NCI-H1105 treated with DMSO at 0.1 percent for 48 hours (cell line): ENCODE results near the gene ZBTB47.

Experiments used
- DNase-seq: peaks from one replicate; lab custom pipeline; 2025; lab: John Stamatoyannopoulos, UW

Gene ZBTB47

DNA sequence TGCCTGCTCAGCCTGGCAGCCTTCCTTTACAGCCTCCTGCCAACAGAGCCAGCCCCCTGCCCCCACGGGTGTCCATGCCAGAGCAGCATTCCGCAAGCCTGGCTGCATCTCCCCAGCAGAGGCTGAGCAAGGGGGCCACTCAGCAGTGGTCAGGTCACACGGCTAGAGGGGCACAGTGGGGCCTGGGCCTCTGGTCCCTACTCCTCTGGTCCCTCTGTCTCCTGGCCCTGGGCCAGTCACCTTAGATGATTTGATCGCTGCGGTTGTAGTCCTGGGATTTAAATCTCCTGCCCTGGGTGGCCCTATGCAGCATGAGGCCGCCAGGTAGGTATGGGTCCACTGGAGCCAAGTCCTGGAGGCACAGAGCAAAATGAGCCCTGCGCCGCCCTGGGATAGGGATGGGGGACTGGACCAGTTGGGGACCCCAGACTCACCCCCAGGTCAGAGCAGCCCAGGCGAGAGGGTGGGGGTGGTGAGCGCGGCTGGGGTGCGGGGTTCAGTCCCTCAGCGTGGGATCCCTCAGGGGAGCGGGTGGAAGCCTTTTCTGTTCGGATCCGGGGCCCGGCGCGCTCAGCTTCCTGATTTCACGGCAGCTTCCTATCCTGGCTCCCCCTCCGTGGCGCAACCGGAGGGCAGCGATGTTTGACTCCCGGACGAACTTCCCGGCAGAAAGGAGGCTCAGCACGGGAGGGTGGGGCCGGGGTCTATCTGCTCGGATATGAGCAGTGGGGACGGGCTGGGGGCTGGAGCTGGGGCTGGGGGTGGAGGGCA is at the start of gene ZBTB47:
Gene ZBTB47, plus strand, starts transcription at position 138 of the 771 bp plus-strand sequence. CDS start 4,659 bp downstream, outside the sequence.
- DNase-seq: peak; percentile 2

DNA sequence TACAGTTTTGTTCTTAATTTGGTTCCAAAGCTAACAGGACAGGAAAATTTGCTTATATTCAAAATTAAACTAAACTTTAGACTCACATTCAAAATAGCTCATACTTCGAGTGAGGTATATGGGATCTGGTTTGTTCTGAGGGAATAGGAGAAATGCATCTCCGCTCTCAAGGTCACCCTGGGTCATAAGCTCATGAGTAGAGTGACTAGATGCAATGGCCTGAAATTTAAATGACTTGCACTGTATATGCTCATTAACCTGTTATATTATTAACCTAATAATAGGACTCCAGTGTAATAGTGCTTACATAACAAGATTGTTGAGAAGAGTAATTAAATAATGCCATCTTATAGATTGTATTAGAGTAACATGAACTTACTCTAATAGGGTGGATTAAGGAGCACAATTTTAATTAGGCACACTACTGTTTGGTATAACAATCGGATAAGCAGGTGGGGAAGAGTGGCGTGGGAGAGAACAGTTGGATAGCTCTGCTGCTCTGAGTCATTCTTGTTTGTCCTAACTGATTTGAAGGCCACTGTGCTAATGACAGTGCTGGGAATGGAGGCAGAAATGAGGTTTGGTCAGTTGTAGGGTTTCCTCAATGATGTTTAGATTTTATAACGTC is 47.8 kb upstream of the ZBTB47 start:
- no peak for DNase-seq

DNA sequence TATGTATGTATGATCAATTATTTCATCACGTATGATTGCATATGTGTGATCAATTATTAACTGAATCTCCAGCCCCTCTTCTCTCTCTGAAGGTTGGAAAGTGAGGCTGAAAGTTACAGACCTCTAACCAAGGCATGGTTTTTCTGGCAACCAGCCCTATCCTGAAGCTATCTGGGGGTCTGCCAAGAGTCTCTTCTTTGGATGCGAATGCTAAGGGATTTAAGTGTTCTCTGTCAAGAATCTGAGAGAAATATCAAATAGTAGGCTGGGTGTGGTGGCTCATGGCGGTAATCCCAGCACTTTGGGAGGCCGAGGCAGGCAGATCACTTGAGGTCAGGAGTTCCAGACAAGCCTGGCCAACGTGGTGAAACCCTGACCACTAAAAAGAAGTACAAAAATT is 44.9 kb upstream of the ZBTB47 start:
- DNase-seq: no peak

DNA sequence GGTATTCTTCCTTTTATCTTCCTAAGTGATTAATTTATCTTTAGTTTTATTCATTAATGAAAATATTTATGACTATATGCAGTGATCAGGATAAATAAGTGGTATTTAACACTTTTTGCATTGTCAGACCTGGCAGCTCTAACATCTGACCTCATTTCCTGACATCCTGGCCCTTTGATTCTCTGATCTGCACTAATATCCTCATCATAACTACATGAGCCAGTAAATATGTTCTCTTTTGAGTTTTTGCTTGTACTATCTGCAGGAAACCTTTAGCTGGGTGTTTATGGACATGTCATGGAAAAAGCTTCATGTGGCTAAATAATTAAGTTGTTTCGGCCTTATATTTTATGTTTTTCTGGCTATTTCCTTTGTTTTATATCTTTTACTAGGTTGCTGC is 42.5 kb upstream of the ZBTB47 start:
- no peak for DNase-seq

DNA sequence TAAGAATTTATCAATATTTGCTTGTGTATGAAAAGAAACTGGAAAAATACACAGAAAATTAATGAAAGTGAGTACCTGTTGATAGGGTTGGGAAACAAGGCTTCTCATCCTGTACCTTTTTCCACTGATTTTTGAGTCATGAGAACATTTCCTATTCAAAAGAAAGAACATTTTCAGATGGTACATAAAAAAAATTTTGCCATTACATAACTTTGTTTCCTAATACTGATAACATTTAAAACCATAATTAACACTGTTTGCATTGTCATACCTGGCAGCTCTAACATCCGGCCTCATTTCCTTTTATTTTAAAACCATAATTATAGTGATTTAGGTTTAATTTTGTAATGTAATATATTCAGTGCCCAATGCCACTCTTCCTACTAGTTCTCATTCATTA is 41.3 kb upstream of the ZBTB47 start:
- DNase-seq: no peak

DNA sequence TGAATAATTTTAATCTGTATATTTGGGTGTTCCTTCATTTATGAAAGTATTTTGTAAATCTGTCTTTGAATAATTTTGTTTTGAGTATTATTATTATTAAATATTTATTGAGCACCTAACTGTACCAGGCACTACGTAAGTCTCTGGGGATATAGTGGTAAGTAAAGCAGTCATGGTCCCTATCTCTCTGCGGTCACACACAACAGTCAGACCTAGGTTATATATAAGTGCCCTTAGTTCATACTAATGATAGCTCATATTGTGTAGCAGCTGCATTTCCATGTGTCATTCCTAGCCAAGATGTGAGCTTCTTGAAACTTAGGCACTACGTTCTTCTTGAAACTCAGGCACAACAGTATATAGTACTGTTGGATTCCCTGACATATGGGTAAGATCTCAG is 40.6 kb upstream of the ZBTB47 start:
- no peak for DNase-seq

DNA sequence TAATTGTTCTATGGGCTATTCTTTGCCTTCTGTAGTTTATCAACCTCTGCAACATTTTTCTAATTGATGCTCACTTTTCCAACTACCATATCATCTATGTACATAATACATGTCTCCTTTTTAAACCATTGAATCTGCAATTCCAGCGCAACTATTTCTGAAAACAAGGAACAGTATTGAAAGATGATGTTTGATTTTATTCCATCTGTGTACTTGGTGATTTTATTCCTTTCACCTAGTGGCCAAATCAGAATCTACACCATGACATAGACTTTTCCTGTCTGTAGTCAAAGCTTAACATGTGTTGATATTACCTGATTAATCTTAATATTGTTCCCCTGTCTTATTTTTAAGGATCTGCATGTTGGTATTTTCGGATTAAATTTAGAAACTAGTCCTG is 40.0 kb upstream of the ZBTB47 start:
- DNase-seq: no peak

DNA sequence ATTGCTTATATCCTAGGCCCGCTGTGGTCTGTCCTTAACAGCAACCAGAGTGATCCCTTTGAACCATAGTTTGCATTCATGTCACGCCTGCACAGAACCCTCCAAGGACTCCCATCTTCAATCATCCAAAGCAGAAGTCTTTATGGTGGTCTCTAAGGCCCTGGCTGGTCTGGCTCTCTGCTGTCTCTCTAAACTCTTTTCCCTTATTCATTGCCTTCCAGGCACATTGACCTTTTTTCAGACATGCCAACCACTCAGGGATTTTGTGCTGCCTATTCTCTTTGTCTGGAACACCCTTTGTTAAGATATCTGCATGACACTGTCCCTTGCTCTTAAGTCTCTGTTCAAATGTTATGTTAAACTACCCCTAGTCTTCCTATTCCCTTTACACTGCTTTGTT is 21.9 kb upstream of the ZBTB47 start:
- no peak for DNase-seq

DNA sequence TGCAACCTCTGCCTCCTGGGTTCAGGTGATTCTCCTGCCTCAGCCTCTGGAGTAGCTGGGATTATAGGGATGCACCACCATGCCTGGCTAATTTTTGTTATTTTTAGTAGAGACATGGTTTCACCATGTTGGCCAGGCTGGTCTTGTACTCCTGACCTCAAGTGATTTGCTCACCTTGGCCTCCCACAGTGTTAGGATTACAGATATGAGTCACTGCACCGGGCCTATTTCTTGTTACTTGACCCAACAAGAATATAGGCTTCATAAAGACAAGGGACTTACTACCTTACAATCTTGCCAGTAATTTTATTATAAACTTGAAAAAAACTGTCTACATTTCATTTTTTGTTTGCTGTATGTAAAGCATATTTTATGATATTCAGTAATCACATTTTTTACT is 21.4 kb upstream of the ZBTB47 start:
- DNase-seq: no peak

DNA sequence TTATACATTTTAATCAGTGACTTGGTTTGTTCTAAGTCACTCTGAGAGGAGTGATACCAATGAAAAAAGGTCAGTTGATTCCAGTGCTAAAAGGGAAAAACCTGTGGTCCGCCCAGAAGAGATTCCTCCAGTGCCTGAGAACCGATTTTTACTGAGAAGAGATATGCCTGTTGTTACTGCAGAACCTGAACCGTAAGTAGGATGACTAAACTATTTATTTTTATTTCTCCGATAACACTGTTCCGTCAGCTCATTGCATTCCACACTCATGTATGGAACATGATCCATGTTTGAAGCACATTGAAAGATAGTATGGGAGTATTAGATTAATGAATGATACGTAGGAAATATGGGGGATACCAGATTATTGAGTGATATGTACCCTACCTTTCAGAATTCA is 20.0 kb upstream of the ZBTB47 start:
- no peak for DNase-seq

DNA sequence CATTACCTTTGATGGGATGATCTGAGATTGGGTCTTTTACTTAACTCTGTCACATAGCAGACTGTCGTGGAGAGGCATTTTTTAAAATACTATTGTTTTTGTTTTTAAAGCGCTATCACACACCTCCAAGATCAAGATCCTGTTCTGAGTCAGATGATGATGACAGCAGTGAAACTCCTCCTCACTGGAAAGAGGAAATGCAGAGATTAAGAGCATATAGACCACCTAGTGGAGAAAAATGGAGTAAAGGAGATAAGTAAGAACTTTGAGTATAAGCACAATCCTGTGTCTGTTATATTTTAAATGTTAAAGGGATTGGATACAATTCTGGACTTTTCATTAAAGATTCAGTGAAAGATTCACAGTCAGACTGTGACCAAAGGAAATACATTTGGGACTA is 18.4 kb upstream of the ZBTB47 start:
- no peak for DNase-seq

DNA sequence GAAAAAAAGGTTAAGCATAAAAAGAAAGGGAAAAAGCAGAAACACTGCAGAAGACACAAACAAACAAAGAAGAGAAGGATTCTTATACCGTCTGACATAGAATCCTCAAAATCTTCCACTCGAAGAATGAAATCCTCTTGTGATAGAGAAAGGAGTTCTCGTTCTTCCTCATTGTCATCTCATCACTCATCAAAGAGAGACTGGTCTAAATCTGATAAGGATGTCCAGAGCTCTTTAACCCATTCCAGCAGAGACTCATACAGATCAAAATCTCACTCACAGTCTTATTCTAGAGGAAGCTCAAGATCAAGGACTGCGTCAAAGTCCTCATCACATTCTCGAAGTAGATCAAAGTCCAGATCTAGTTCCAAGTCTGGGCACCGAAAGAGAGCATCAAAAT is 16.5 kb upstream of the ZBTB47 start:
- no peak for DNase-seq

DNA sequence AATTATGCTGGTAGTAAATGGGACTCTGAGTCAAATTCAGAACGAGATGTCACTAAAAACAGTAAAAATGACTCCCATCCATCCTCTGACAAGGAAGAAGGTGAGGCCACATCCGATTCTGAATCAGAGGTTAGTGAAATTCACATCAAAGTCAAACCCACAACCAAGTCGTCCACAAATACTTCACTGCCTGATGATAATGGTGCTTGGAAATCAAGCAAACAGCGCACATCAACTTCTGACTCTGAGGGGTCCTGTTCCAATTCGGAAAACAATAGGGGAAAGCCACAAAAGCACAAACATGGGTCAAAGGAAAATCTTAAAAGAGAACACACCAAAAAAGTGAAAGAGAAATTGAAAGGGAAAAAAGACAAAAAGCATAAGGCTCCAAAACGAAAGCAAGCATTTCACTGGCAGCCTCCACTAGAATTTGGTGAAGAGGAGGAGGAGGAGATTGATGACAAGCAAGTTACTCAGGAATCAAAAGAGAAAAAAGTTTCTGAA is 15.1 kb upstream of the ZBTB47 start:
- no peak for DNase-seq

DNA sequence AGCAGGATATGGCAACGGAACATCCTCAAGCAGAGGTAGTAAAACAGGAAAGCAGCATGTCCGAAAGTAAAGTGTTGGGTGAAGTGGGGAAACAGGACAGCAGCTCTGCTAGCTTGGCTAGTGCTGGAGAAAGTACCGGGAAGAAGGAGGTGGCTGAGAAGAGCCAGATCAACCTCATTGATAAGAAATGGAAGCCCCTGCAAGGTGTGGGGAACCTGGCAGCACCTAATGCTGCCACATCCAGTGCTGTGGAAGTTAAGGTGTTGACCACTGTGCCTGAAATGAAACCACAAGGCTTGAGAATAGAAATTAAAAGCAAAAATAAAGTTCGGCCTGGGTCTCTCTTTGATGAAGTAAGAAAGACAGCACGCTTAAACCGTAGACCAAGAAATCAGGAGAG is 14.3 kb upstream of the ZBTB47 start:
- no peak for DNase-seq

DNA sequence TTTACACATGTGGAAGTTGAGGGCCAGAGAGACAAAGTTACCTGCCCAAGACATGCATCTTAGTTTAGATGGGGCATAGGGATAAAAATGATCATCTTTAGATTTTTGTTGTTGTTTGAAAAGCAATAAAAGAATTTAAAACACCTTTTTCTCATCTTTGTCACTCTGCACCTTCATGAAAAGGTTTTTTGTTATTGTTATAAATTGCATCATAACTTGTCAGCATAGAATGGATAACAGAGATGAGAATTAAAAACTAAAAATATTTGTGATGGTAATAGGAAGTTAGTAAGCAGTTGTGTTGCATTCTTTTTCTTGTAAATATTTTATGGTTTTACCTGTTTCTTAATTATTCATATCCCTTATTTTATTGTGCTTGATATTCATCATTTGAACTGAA is 13.4 kb upstream of the ZBTB47 start:
- no peak for DNase-seq

DNA sequence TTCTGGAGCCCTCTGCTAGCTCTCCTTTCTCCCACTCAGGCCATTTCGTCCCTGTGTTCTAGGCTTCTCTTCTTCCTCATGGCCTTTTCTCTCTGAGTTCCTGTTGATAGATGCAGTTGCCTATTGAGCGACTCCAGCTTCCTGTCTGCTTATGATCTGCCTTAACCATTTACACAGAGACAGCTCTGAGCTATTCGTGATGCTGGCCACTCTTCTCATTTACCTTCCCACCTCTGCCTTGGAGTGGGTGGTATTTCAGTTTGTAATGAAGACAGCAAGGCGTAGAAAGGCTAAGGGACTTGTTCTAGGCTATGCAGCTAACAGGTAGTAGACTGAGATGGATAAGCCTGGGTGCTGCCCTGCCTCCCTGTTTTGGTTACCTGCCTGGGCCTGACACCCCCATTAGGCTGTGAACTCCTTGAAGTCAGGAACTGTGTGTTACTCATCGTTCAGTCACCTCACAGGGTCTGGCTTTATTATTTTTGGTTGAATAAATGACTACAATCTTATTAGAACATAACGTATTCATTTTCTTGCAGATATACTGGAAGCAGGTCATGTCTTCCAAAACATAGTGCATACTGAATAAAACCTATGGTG is 12.6 kb upstream of the ZBTB47 start:
- DNase-seq: no peak

DNA sequence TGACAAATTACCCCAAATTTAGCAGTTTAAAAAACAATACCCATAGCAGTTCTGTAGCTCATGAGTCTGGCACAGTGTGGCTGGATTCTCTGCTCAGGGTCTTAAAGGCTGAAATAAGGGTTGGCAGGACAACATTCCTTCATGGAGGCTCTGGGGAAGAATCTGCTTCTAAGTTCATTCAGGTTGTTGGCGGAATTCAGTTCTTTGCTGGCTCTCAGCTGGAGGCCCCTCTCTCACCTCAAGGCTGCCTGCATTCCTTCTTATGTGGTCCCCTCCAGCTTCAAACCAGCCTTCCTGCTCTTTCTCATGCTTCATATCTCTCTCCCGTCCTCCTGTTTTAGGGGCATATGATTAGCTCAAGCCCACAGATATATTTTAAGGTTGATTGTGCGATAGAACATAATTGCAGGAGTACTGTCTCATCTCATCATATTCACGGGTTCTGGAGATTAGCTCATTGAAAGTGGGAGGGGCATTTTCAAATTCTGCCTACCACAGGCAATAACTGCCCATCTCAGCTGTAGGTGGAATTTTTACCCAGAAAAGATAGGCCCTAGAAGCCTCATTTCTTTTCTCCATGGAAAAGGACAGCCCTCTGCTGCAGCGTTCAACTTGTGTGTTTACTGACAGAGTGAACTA is 5.6 kb upstream of the ZBTB47 start:
- no peak for DNase-seq

DNA sequence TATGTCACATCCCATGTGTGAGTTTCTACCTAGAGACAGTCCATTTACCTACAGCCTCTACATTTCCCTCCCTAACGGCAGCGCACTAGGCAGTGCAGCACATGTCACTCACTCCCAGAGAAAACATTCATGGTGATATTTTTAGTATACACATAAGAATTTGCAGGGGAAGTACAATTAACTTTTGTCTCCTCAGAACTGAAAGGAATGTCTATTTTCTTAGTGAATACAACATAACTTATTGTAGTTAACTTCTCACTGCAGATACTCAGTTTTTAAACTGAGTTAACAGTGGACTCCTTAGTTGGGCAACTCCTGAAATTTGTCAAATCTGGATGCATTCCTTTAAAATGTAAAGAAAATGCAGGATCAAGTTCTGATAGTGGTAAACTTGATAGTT is 4.5 kb upstream of the ZBTB47 start:
- DNase-seq: no peak

DNA sequence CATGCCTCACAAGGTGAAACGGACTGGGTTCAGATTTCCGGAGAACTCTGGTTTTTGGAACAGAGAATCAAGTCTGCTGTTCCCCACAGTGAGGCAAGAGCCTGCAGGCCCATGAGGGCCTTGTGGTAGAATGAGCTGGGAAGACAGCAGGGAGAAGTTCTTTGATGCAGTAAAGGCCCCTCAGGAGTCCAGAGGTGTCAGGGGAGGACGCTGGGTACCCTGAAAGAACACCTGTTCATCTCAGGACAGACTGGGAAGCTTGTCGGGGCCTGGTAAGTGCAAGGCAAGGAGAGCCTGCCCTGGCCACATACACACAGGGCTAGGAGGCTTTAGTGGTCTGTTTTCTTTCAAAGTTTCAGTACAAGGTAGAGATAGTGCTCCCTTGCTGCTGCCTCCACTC is 3.7 kb upstream of the ZBTB47 start:
- no peak for DNase-seq

DNA sequence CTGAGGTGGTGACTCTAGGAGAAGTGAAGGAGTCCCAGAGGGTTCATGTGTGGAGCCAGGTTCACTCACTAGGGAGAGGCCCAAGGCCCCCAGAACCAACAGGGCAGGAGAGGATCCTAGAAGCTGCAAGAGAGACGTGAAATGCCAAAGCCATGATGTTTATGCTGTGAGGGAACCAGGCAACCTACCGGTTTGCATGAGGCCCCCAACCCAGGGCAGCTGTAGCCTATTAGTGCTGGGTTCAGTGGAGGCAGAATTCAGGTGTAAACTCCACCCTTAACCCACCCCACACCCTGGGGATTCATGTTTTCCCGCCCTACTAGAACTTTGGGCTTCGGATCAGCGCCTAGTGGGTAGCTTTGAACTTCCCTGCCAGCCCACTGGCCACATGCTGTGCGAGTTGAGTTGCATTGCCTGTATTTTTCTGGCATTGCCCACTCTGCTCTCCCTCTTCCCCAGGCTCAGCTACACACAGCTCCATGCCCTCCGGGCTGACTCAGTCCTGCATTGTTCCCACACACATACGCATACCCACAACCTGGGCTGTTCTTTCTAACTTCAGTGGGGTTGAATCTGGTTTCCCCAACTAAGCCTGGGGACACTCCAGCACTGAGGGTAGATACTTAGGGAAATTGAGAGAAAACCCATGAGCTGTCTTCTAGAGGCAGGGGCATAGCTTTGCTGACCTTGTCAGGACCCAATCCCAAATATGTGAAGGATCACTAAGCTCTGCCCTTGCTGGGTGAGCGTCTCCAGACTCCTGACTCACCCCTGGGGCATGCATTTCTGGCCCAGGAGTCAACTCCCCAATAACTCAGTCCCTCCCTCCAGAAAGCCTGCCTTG is 2.0 kb upstream of the ZBTB47 start:
- no peak for DNase-seq

DNA sequence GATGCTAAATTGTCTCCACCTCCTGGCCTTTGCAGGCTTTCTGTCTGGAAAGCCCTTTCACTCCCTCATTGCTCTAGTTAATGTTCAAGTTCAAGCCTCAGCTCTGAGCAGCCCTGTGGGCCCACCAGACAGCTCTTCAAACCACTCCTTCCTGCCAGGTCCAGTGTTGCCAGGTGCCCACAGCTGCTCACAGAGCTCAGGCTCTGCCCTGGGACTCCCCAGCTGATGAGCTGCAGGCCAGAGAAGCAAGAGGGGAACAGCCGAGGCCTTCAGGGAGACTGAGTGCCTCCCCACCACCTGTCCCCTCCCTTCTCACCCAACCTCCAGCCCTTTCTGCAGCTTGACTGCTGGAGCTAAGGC is 1.3 kb upstream of the ZBTB47 start:
- DNase-seq: no peak
